Adrenal gland (tissue), 12 donors: ENCODE results near the gene METTL14. TPM values are rescaled to one million over a fixed set of nuclear protein-coding genes. Genes with fewer than 3 reads are reported as not detected.

Experiments used
- DNase-seq, 7 donors: peaks; one replicate each; pipeline ENCODE4 v3.0.0-alpha.2; 2019 to 2020
- H3K27ac ChIP-seq, 5 donors: fragments of 200-600 bp; sonication (generic) in 4 of 5; 1 replicate in 3 of 5; 2 replicates in 2 of 5; pipeline versions ENCODE4 v1.5.1 to v1.8.0; 2016 to 2020; ENCODE audit warnings: mild to moderate bottlenecking in 1 of 5
- H3K27me3 ChIP-seq: fragments of 200-600 bp; 2 replicates; pipeline ENCODE4 v1.8.0; 2021
- H3K36me3 ChIP-seq, 2 donors: fragments of 200-600 bp; replicated peaks in 1 of 2; 1 replicate in 1 of 2; 2 replicates in 1 of 2; pipeline versions ENCODE4 v1.5.1 to v1.8.0; 2018 to 2022
- H3K4me1 ChIP-seq, 2 donors: fragments of 200-600 bp; replicated peaks in 1 of 2; 1 replicate in 1 of 2; 2 replicates in 1 of 2; pipeline versions ENCODE4 v1.5.1 to v1.8.0; 2018 to 2021
- H3K4me3 ChIP-seq, 4 donors: fragments of 200-600 bp; sonication (generic) in 3 of 4; one replicate each; pipeline ENCODE4 v1.5.1; 2016 to 2018
- H3K9me3 ChIP-seq, 3 donors: fragments of 200-600 bp; sonication (generic) in 1 of 3; replicated peaks in 1 of 3; 1 replicate in 2 of 3; 2 replicates in 1 of 3; pipeline versions ENCODE4 v1.5.1 to v1.8.0; 2016 to 2021
- POLR2A ChIP-seq, 2 donors: fragments of 450-650 bp; IDR thresholded peaks; one replicate each; pipeline ENCODE4 v1.6.1; 2017; ENCODE audit warnings: antibody characterized with exemption in 2 of 2, mild to moderate bottlenecking in 2 of 2, moderate library complexity in 1 of 2
- WGBS, 4 donors: extraction: QIAGEN DNeasy Blood & Tissue Kit in 2 of 4; methylation state at CpG; one replicate each; pipeline versions ENCODE4 v1.1.5 to v1.1.7; 2013 to 2017; 5-methylcytosine and 5-hydroxymethylcytosine counted together
- intact Hi-C, 2 donors: fragments of 100-400 bp; cut with DNase I; formaldehyde crosslinking; loops; one replicate each; pipeline versions ENCODE4 v1.14.1 to v1.15.0; 2022 to 2023
- polyA plus RNA-seq, 3 donors: library from polyadenylated mRNA; stranded (reverse); fragments of 200-250 nt in 2 of 3; fragments of 350-450 nt in 1 of 3; fragmentation: Illumina TruSeq in 1 of 3; extraction: RNeasy Lipid Tissue Mini Kit (QIAGEN cat#74804) in 1 of 3; gene quantifications; one replicate each; pipeline ENCODE4 v1.2.3, GENCODE V29; 2013 to 2014
- total RNA-seq, 9 donors: library from RNA; depleted of rRNA in 4 of 9; stranded (reverse); fragments of >200 nt in 4 of 9; fragments of 120-200 nt in 1 of 9; fragmentation: NEBNext Ultra II Directional in 1 of 9; extraction: Animal tissue kit (Norgen Biotek cat#: 25700) in 1 of 9; gene quantifications; one replicate each; pipeline versions ENCODE4 v1.1.0 to v1.2.4, GENCODE V29; 2013 to 2023
- TF ChIP-seq, protein P1 (sequence below), 6 experiments: fragments of 450-650 bp in 4 of 6; fragments of 200-600 bp in 2 of 6; sonication (generic) in 1 of 6; IDR thresholded peaks; 1 replicate in 5 of 6; 2 replicates in 1 of 6; pipeline versions ENCODE4 v1.5.1 to v1.8.0; 2016 to 2021; ENCODE audit warnings: antibody characterized with exemption in 6 of 6, mild to moderate bottlenecking in 2 of 6, moderate library complexity in 1 of 6
- donor health status: healthy with polysubstance abuse.
- donor health status: Bipolar disorder and iron deficiency.
- donor health status: DM: yes; HTN: yes; CAD: no.
- donor health status: DM: no; HTN: no; CAD: no.
- donor health status: DM: no; HTN: no; CAD: no.
- donor health status: DM: yes; HTN: yes; CAD: no.

METTL14 gene
- total and polyA plus RNA-seq, 12 donors: 5.1 to 50.8 (median 33.6) TPM

DNA sequence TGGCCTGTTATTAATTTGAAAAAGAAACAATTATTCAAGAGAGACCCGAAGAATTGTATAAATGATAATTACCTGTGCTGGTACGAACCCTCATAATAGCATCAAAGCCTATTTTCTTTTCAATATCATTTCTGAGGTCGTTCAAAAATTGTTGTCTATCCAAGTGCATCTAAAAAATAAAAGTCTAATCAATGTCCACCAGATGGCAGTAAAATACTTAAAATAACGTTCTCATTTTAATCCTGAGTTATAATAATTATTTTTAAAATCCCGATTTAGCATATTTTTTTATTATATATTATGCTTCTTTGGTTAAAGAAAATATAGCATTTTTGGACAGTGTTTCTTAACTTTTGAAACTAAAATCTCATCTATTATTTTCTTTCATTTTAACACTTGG, 55.7 kb downstream of the METTL14 start:
- Histone ChIP-seq H3K4me1 (peaks cover 0 to 8% of the 10 kb centered on the region in 2 donors), H3K9me3 (no peaks in the 10 kb centered on the region), H3K27ac (no peak overlapping the region), H3K36me3 (peaks cover 0 to 41% of the 10 kb centered on the region in 2 donors), H3K4me3 (no peak overlapping the region), H3K27me3 (no peaks in the 10 kb centered on the region)
- intact Hi-C loops: no loop called here
- no peak for TF ChIP-seq POLR2A (IDR thresholded peaks at IDR 0.05)
- TF ChIP-seq, protein P1, sequence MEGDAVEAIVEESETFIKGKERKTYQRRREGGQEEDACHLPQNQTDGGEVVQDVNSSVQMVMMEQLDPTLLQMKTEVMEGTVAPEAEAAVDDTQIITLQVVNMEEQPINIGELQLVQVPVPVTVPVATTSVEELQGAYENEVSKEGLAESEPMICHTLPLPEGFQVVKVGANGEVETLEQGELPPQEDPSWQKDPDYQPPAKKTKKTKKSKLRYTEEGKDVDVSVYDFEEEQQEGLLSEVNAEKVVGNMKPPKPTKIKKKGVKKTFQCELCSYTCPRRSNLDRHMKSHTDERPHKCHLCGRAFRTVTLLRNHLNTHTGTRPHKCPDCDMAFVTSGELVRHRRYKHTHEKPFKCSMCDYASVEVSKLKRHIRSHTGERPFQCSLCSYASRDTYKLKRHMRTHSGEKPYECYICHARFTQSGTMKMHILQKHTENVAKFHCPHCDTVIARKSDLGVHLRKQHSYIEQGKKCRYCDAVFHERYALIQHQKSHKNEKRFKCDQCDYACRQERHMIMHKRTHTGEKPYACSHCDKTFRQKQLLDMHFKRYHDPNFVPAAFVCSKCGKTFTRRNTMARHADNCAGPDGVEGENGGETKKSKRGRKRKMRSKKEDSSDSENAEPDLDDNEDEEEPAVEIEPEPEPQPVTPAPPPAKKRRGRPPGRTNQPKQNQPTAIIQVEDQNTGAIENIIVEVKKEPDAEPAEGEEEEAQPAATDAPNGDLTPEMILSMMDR (IDR thresholded peaks at IDR 0.05): peak; percentile 30 to 69 (median 49)
- WGBS, 4 donors: 10 to 21% (median 17%) methylated on average over 5 of the region's 5 CpGs
- no peak for DNase-seq

DNA sequence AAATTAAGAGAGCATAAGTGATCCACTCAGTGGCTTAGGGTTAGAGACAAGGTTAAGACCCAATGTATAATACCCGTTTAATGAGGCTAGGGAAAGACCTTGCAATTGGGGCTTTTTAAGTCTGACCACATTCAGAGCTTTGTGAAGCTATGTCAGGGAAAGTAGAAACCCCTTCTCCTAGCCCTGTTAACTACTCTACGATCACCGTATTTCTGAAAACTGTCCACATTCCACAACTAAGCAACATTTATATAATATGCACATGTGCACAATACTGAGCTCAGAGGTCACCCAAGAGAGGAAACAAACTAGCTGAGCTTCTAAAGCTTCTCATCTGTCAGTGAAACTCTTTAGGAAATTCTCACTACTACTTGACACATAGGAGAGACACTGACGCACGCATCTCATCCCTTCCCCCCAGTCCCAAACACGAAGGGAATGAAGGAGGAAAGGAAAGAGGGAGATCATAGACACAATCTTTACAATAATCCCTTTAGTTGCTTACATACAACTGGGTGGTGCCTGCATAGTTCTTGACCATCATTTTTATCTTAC, 56.2 kb downstream of the METTL14 start:
- intact Hi-C loops: no loop called here
- Histone ChIP-seq H3K27me3 (no peaks in the 10 kb centered on the region), H3K36me3 (peaks cover 0 to 37% of the 10 kb centered on the region in 2 donors), H3K4me1 (peaks cover 0 to 10% of the 10 kb centered on the region in 2 donors), H3K9me3 (no peaks in the 10 kb centered on the region), H3K27ac (no peak overlapping the region), H3K4me3 (no peak overlapping the region)
- 33 to 55% (median 46%) methylated on average over 6 of the region's 6 CpGs for WGBS, 4 donors
- TF ChIP-seq, protein P1 (IDR thresholded peaks at IDR 0.05): no peak
- TF ChIP-seq POLR2A (IDR thresholded peaks at IDR 0.05): no peak
- DNase-seq: no peak

DNA sequence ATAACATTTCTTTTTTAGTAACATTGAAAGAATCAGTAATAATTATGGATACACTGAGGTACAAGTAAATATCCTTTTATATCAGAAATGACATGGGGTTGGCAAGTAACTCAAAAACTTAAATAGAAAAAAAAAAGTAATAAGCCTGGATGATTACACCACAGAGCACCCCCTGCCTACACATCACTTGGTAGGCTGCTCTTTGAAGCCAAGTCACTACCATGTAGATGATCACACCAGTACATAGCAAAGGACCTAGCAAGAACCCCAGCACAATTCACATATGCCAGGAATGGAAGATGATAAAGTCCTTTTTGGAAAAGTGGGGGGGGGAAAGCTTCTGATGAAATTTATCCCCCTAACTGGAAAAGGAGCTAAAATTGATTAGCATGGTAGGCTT, 56.9 kb downstream of the METTL14 start:
- DNase-seq: no peak
- no peak overlapping the region for H3K27ac ChIP-seq
- H3K4me1 ChIP-seq: peaks cover 0 to 17% of the 10 kb centered on the region in 2 donors
- TF ChIP-seq POLR2A (IDR thresholded peaks at IDR 0.05): no peak
- TF ChIP-seq, protein P1 (IDR thresholded peaks at IDR 0.05): no peak
- intact Hi-C loops: no loop called here
- peaks cover 0 to 35% of the 10 kb centered on the region in 2 donors for H3K36me3 ChIP-seq
- no peaks in the 10 kb centered on the region for H3K9me3 ChIP-seq
- no peak overlapping the region for H3K4me3 ChIP-seq
- no peaks in the 10 kb centered on the region for H3K27me3 ChIP-seq

DNA sequence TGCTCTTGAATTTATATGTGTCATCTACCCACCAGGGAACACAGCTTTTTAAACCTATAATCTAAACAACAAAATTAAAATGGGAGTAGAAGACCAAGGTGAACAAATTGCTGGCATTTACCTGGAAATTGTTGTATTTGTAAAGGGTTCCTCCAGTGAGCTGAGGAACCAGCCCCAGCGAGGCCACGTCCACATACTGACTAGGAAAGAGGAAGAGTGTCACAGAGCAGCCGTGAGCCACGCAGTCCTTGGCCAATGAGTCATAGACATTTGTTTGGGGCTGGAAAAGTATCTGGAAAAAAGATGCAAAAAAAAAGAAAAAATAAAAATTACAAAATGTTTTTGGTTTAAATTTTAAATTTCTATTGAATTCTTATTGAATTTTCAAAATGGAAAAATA, 58.7 kb downstream of the METTL14 start:
- Histone ChIP-seq H3K9me3 (no peaks in the 10 kb centered on the region), H3K27ac (peak overlapping the region in 1 of 5 donors; percentile 49), H3K27me3 (no peaks in the 10 kb centered on the region), H3K36me3 (peaks cover 0 to 18% of the 10 kb centered on the region in 2 donors), H3K4me3 (no peak overlapping the region), H3K4me1 (peaks cover 0 to 20% of the 10 kb centered on the region in 2 donors)
- intact Hi-C loops: no loop called here
- TF ChIP-seq, protein P1 (IDR thresholded peaks at IDR 0.05): no peak
- peak in 1 of 2 donors; percentile 62 for TF ChIP-seq POLR2A (IDR thresholded peaks at IDR 0.05)
- DNase-seq: peak; percentile 65 to 84 (median 73)
- 42 to 61% (median 47%) methylated on average over 4 of the region's 4 CpGs for WGBS, 4 donors
